ENCODE data around the gene RNU6-1. TPM values are rescaled to one million over a fixed set of nuclear protein-coding genes. Genes with fewer than 3 reads are reported as not detected.

RNU6-1 gene
- total RNA-seq, 1 donor, result not detected

DNA sequence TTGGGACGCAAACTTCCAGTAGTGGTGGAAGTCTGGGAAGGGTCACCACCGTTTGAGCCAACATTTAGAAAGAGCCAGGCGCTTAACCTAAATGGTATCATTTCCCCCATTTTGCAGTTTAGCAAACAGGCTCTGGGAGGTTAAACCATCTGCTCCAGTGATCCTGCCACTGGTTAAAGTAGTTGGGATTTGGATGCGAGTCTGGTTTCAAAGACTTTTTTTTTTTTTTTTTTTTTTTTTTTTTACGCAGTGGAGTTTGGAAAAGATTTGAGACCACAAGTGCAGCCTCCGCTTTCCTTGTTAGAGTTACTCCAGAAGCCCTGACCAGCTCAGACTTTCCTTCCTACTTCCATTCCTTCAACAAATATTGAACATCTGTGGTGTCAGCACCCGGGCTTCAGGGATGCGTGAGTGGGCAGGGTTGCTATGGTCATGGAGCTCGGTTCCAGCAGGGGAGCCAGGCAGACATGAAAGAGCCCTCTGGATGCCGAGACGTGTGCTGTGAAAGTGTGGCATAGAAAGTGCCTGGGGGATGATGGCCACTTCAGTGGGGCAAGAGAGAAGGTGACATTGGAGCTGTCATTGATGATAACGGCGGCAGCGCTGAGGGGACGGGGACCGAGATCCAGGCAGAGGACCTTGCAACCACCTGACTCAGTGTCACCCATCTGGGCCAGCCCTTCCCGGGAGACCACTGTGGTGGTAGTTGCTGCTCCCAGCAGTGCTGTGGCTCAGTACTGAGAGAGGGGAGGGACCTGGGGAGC is 1.1 kb upstream of the RNU6-1 start:
- Histone ChIP-seq H3K27me3 (ENCODE audit: insufficient read depth, low read length) (peaks cover 13% of the 10 kb centered on the region), H3K9me3 (ENCODE audit: low read depth, low read length) (no peaks in the 10 kb centered on the region), H3K4me1 (ENCODE audit: insufficient read depth, low read length) (peaks cover 35% of the 10 kb centered on the region), H2AFZ (ENCODE audit: low read length) (peak overlapping the region; percentile 98), H3K4me2 (ENCODE audit: insufficient read depth, low read length) (peak overlapping the region; percentile 98), H3K4me3 (ENCODE audit: insufficient read depth, low read length) (peak overlapping the region; percentile 86), H3K79me2 (ENCODE audit: insufficient read depth, low read length) (no peaks in the 10 kb centered on the region), H3K36me3 (ENCODE audit: insufficient read depth, low read length) (no peaks in the 10 kb centered on the region), H4K20me1 (ENCODE audit: insufficient read depth, low read length) (no peaks in the 10 kb centered on the region), H3K27ac (ENCODE audit: low read depth, low read length) (peak overlapping the region; percentile 94)
- no peak for TF ChIP-seq CTCF (IDR thresholded peaks at IDR 0.05; ENCODE audit: extremely low read depth, low read depth, low read length)
- peak; percentile 92 for DNase-seq (ENCODE audit: insufficient read length, low spot score, missing footprints)

DNA sequence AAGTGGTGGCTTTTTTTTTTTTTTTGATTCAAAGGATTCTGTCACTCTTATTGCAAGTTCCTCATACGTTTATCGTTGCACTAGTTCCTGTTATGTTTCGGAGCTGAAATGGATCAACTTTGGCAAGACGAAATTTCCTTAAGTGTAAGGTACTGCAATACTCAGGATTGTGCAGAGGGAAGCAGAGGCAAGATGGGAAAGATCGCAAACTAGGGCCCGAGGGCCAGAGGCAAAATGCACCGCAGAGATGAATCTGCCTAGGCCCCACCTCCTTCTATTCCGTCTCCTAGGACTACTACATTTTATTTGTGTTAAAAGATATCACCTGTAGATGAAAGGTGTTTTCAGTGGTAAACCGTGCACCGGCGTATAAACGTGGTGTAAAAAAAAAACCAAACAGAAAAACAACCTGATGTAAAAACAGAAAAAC is 331 bp downstream of the RNU6-1 start:
- Histone ChIP-seq H3K27ac (ENCODE audit: low read depth, low read length) (peak overlapping the region; percentile 94), H3K4me1 (ENCODE audit: insufficient read depth, low read length) (peaks cover 43% of the 10 kb centered on the region), H3K9me3 (ENCODE audit: low read depth, low read length) (no peaks in the 10 kb centered on the region), H3K79me2 (ENCODE audit: insufficient read depth, low read length) (no peaks in the 10 kb centered on the region), H4K20me1 (ENCODE audit: insufficient read depth, low read length) (no peaks in the 10 kb centered on the region), H3K36me3 (ENCODE audit: insufficient read depth, low read length) (no peaks in the 10 kb centered on the region), H3K27me3 (ENCODE audit: insufficient read depth, low read length) (peaks cover 28% of the 10 kb centered on the region), H2AFZ (ENCODE audit: low read length) (peak overlapping the region; percentile 84), H3K4me3 (ENCODE audit: insufficient read depth, low read length) (peak overlapping the region; percentile 86), H3K4me2 (ENCODE audit: insufficient read depth, low read length) (peak overlapping the region; percentile 98)
- no peak for TF ChIP-seq CTCF (IDR thresholded peaks at IDR 0.05; ENCODE audit: extremely low read depth, low read depth, low read length)
- DNase-seq (ENCODE audit: insufficient read length, low spot score, missing footprints), result peak; percentile 85

GRCh38 chr15:67838789-67839332 is 984 bp downstream of the RNU6-1 start:
- TF ChIP-seq CTCF (IDR thresholded peaks at IDR 0.05; ENCODE audit: extremely low read depth, low read depth, low read length), result no peak
- peaks cover 34% of the 10 kb centered on the region for H3K27me3 ChIP-seq (ENCODE audit: insufficient read depth, low read length)
- H4K20me1 ChIP-seq (ENCODE audit: insufficient read depth, low read length), result no peaks in the 10 kb centered on the region
- H3K4me3 ChIP-seq (ENCODE audit: insufficient read depth, low read length), result peak overlapping the region; percentile 86
- H3K9me3 ChIP-seq (ENCODE audit: low read depth, low read length), result no peaks in the 10 kb centered on the region
- peak overlapping the region; percentile 83 for H2AFZ ChIP-seq (ENCODE audit: low read length)
- DNase-seq (ENCODE audit: insufficient read length, low spot score, missing footprints), result peak; percentile 96
- peak overlapping the region; percentile 98 for H3K4me2 ChIP-seq (ENCODE audit: insufficient read depth, low read length)
- H3K79me2 ChIP-seq (ENCODE audit: insufficient read depth, low read length), result no peaks in the 10 kb centered on the region
- H3K4me1 ChIP-seq (ENCODE audit: insufficient read depth, low read length), result peaks cover 38% of the 10 kb centered on the region
- H3K27ac ChIP-seq (ENCODE audit: low read depth, low read length), result no peak overlapping the region
- no peaks in the 10 kb centered on the region for H3K36me3 ChIP-seq (ENCODE audit: insufficient read depth, low read length)

- Histone ChIP-seq H3K4me1 (ENCODE audit: insufficient read depth, low read length) (peaks cover 29% of the 10 kb centered on the region), H3K79me2 (ENCODE audit: insufficient read depth, low read length) (no peaks in the 10 kb centered on the region), H3K4me3 (ENCODE audit: insufficient read depth, low read length) (no peak overlapping the region), H2AFZ (ENCODE audit: low read length) (no peak overlapping the region), H3K36me3 (ENCODE audit: insufficient read depth, low read length) (no peaks in the 10 kb centered on the region), H3K27me3 (ENCODE audit: insufficient read depth, low read length) (peaks cover 53% of the 10 kb centered on the region), H3K4me2 (ENCODE audit: insufficient read depth, low read length) (no peak overlapping the region), H4K20me1 (ENCODE audit: insufficient read depth, low read length) (no peaks in the 10 kb centered on the region), H3K9me3 (ENCODE audit: low read depth, low read length) (no peaks in the 10 kb centered on the region), H3K27ac (ENCODE audit: low read depth, low read length) (no peak overlapping the region)
- peak; percentile 13 for DNase-seq (ENCODE audit: insufficient read length, low spot score, missing footprints)
- no peak for TF ChIP-seq CTCF (IDR thresholded peaks at IDR 0.05; ENCODE audit: extremely low read depth, low read depth, low read length)
These were observed 2.9 kb downstream of the RNU6-1 start for GRCh38 chr15:67836955-67837354.

Data from osteoblast (primary cell).